HepG2 (cell line): ENCODE measurements around the gene ATAD3C. TPM values are rescaled to one million over a fixed set of nuclear protein-coding genes. Genes with fewer than 3 reads are reported as not detected.

ENCODE experiments used
- ASH2L ChIP-seq: fragments of 300-600, 200-600 bp; sonication (generic); IDR thresholded peaks from 2 replicates; pipeline ENCODE4 v1.7.0; 2017; ENCODE audit warnings: low read depth, mild to moderate bottlenecking, moderate library complexity, mixed read lengths, low read length; ENCODE audit not compliant: insufficient read length
- CBX1 ChIP-seq: IDR thresholded peaks from one replicate; pipeline ENCODE4 v1.6.1; 2016; ENCODE audit warnings: antibody characterized with exemption, low read depth
- CREB1 ChIP-seq, 2 experiments: fragments of 450-650 bp in 1 of 2; IDR thresholded peaks; 2 replicates each; pipeline ENCODE4 v1.6.1; 2016 to 2017; ENCODE audit warnings: control low read depth in 1 of 2, mild to moderate bottlenecking in 1 of 2, missing compliant biosample characterization in 1 of 2, missing genetic modification characterization in 1 of 2
- ETV6 ChIP-seq: sonication (generic); formaldehyde crosslinking; conservative IDR thresholded peaks from 2 replicates; pipeline ENCODE4 v1.4.0; 2020; ENCODE audit warnings: missing genetic modification reagents
- FUBP1 ChIP-seq: sonication (generic); formaldehyde crosslinking; IDR thresholded peaks from 2 replicates; pipeline ENCODE4 v1.5.1; 2020; ENCODE audit warnings: missing genetic modification reagents, mild to moderate bottlenecking, borderline replicate concordance
- MXD3 ChIP-seq: IDR thresholded peaks from 2 replicates; pipeline ENCODE4 v1.6.1; 2016; ENCODE audit warnings: mild to moderate bottlenecking, missing biosample characterization, missing genetic modification reagents
- PAWR ChIP-seq: sonication (generic); formaldehyde crosslinking; IDR thresholded peaks from 2 replicates; pipeline ENCODE4 v1.4.0; 2020; ENCODE audit warnings: missing genetic modification reagents, mild to moderate bottlenecking, borderline replicate concordance
- PCBP2 ChIP-seq: fragments of 200-400 bp; formaldehyde crosslinking; optimal IDR thresholded peaks from 2 replicates; pipeline ENCODE3; 2018; ENCODE audit warnings: low read length, low read depth; ENCODE audit not compliant: poor library complexity, severe bottlenecking
- SNAPC5 ChIP-seq: sonication (generic); formaldehyde crosslinking; IDR thresholded peaks from 2 replicates; pipeline ENCODE4 v1.8.1; 2023; ENCODE audit warnings: mild to moderate bottlenecking, missing genetic modification reagents, borderline replicate concordance
- TFDP2 ChIP-seq: sonication (generic); formaldehyde crosslinking; IDR thresholded peaks from 2 replicates; pipeline ENCODE4 v1.4.0; 2020; ENCODE audit warnings: missing genetic modification reagents
- TRAFD1 ChIP-seq: sonication (generic); formaldehyde crosslinking; IDR thresholded peaks from 2 replicates; pipeline ENCODE4 v1.5.1; 2020; ENCODE audit warnings: missing genetic modification reagents, mild to moderate bottlenecking, borderline replicate concordance
- YEATS4 ChIP-seq: sonication (generic); formaldehyde crosslinking; IDR thresholded peaks from 2 replicates; pipeline ENCODE4 v1.4.0; 2020; ENCODE audit warnings: missing genetic modification reagents, borderline replicate concordance
- ZBTB25 ChIP-seq: IDR thresholded peaks from 2 replicates; pipeline ENCODE4 v1.6.1; 2018; ENCODE audit warnings: missing genetic modification reagents
- ZBTB37 ChIP-seq: sonication (generic); formaldehyde crosslinking; IDR thresholded peaks from 2 replicates; pipeline ENCODE4 v1.4.0; 2020; ENCODE audit warnings: mild to moderate bottlenecking, missing genetic modification reagents
- ZNF20 ChIP-seq: sonication (generic); formaldehyde crosslinking; IDR thresholded peaks from 2 replicates; pipeline ENCODE4 v1.4.0; 2020; ENCODE audit warnings: mild to moderate bottlenecking, moderate library complexity, missing genetic modification reagents
- ZNF326 ChIP-seq: sonication (generic); formaldehyde crosslinking; IDR thresholded peaks from 2 replicates; pipeline ENCODE4 v1.4.0; 2020; ENCODE audit warnings: missing genetic modification reagents, borderline replicate concordance
- ZNF496 ChIP-seq: sonication (generic); formaldehyde crosslinking; IDR thresholded peaks from 2 replicates; pipeline ENCODE4 v1.8.1; 2023; ENCODE audit warnings: mild to moderate bottlenecking, moderate library complexity, missing genetic modification reagents; ENCODE audit not compliant: insufficient replicate concordance
- ZNF556 ChIP-seq: sonication (generic); formaldehyde crosslinking; IDR thresholded peaks from 2 replicates; pipeline ENCODE4 v1.4.0; 2020; ENCODE audit warnings: mild to moderate bottlenecking, missing genetic modification reagents, borderline replicate concordance
- ZNF580 ChIP-seq: IDR thresholded peaks from 2 replicates; pipeline ENCODE4 v1.6.1; 2016; ENCODE audit warnings: low read depth, borderline replicate concordance
- ZNF644 ChIP-seq: IDR thresholded peaks from 2 replicates; pipeline ENCODE4 v1.6.1; 2016; ENCODE audit warnings: low read depth
- ZSCAN25 ChIP-seq: sonication (generic); formaldehyde crosslinking; IDR thresholded peaks from 2 replicates; pipeline ENCODE4 v1.8.0; 2022; ENCODE audit warnings: mild to moderate bottlenecking, missing genetic modification reagents
- polyA plus RNA-seq, 8 experiments: library from polyadenylated mRNA; depleted of rRNA in 3 of 8; stranded (reverse) in 7 of 8; unstranded in 1 of 8; fragments of >200 nt; fragmentation: Illumina TruSeq in 4 of 8; extraction: Trizol in 4 of 8; gene quantifications; 2 replicates each; pipeline versions ENCODE4 v1.2.1 to v1.2.3, GENCODE V29; 2011 to 2016; ENCODE audit warnings: low read depth in 4 of 8, missing spikeins in 1 of 8, mixed read lengths in 1 of 8; ENCODE audit not compliant: insufficient read depth in 1 of 8
- total RNA-seq, 5 experiments: library from RNA; depleted of rRNA; stranded (reverse); fragments of >200 nt; fragmentation: Illumina TruSeq; extraction: Trizol; gene quantifications; 2 replicates each; pipeline ENCODE4 v1.2.3, GENCODE V29; 2016; ENCODE audit warnings: low read depth in 1 of 5

Gene ATAD3C
- total and polyA plus RNA-seq, 2 of the 13 experiments (the other 11 are each of a cell fraction or from before 2014, with no cell fraction given), result 2.4 to 3.2 TPM

- TF ChIP-seq CREB1 (IDR thresholded peaks at IDR 0.05), result no peak
- TF ChIP-seq CREB1 (CRISPR knock-in tag; IDR thresholded peaks at IDR 0.05), result no peak
- 0 out of 2 replicates have a peak, but pooled peaks have one; percentile 67 for TF ChIP-seq FUBP1 (CRISPR knock-in tag)
- 0 out of 2 replicates have a peak, but pooled peaks have one; percentile 35 for TF ChIP-seq ZNF556
- TF ChIP-seq YEATS4 (CRISPR knock-in tag), result peak; percentile 54
- TF ChIP-seq ZBTB37 (CRISPR knock-in tag), result peak; percentile 83; the same call in 1 of the 2 replicates
- no peak for TF ChIP-seq TRAFD1
- TF ChIP-seq ASH2L, result no peak
- no peak for TF ChIP-seq ZNF644 (CRISPR knock-in tag)
- TF ChIP-seq MXD3 (CRISPR knock-in tag), result peak; percentile 84
- TF ChIP-seq CBX1, result peak; percentile 80
- peak; percentile 71 for TF ChIP-seq ZBTB25
- peak; percentile 13 for TF ChIP-seq PCBP2
- TF ChIP-seq TFDP2 (CRISPR knock-in tag), result peak; percentile 55
- peak; percentile 87; the same call in 1 of the 2 replicates for TF ChIP-seq ZNF326
- no peak for TF ChIP-seq ZNF20
- no peak for TF ChIP-seq PAWR (CRISPR knock-in tag)
- peak; percentile 50; the same call in 1 of the 2 replicates for TF ChIP-seq ETV6 (CRISPR knock-in tag)
- no peak for TF ChIP-seq SNAPC5 (CRISPR knock-in tag)
- TF ChIP-seq ZSCAN25 (CRISPR knock-in tag), result peak; percentile 90
- no peak for TF ChIP-seq ZNF496 (CRISPR knock-in tag)
- TF ChIP-seq ZNF580 (CRISPR knock-in tag), result no peak; the same call in 1 of the 2 replicates
These were observed 17.6 kb upstream of the ATAD3C start (continued) for GRCh38 chr1:1431845-1432273.
